NCI-H774 (cell line): ENCODE data around the gene CAMKMT.

ENCODE experiments used
- DNase-seq: peaks from one replicate; lab custom pipeline; 2025; lab: John Stamatoyannopoulos, UW

The CAMKMT gene

GRCh38 chr2:44596537-44597320, 235.0 kb downstream of the CAMKMT start:
- DNase-seq: no peak

- no peak for DNase-seq
These were observed 236.8 kb downstream of the CAMKMT start for GRCh38 chr2:44598330-44599119.

- no peak for DNase-seq
These were observed 237.4 kb downstream of the CAMKMT start for GRCh38 chr2:44599130-44599529.

GRCh38 chr2:44602446-44602845, 240.7 kb downstream of the CAMKMT start:
- no peak for DNase-seq

- DNase-seq: no peak
These were observed 243.8 kb downstream of the CAMKMT start for GRCh38 chr2:44605511-44605910.

- DNase-seq: no peak
These were observed 250.5 kb downstream of the CAMKMT start for GRCh38 chr2:44612276-44612675.

GRCh38 chr2:44614940-44615339, 253.2 kb downstream of the CAMKMT start:
- no peak for DNase-seq

- no peak for DNase-seq
These were observed 254.3 kb downstream of the CAMKMT start for GRCh38 chr2:44615950-44616518.

- DNase-seq: no peak
These were observed 255.0 kb downstream of the CAMKMT start for GRCh38 chr2:44616667-44617155.

GRCh38 chr2:44618251-44619023, 256.7 kb downstream of the CAMKMT start:
- no peak for DNase-seq

- no peak for DNase-seq
These were observed 258.6 kb downstream of the CAMKMT start for GRCh38 chr2:44620189-44620990.

- peak; percentile 10 for DNase-seq
These were observed 262.0 kb downstream of the CAMKMT start for GRCh38 chr2:44623622-44624351.

GRCh38 chr2:44628297-44628696, 266.6 kb downstream of the CAMKMT start:
- DNase-seq: no peak

- no peak for DNase-seq
These were observed 271.4 kb downstream of the CAMKMT start for GRCh38 chr2:44632931-44633689.

GRCh38 chr2:44635725-44636124, 274.0 kb downstream of the CAMKMT start:
- no peak for DNase-seq

- no peak for DNase-seq
These were observed 276.9 kb downstream of the CAMKMT start for GRCh38 chr2:44638649-44639048.

GRCh38 chr2:44639399-44639798, 277.7 kb downstream of the CAMKMT start:
- DNase-seq: no peak

GRCh38 chr2:44642123-44642857, 280.5 kb downstream of the CAMKMT start:
- no peak for DNase-seq

- DNase-seq: no peak
These were observed 284.2 kb downstream of the CAMKMT start for GRCh38 chr2:44645937-44646336.
